Activated T-cell treated with anti-CD3 and anti-CD28 coated beads for 24 hours (primary cell): ENCODE measurements around the gene EIF2B5.
"Not testable (repeated sequence)": the region's sequence is repeated elsewhere in the genome, so short reads cannot be mapped to it uniquely, and the experiment has no call there.

Experiments
- DNase-seq: peaks from one replicate; pipeline ENCODE4 v3.0.0-alpha.2; 2020; ENCODE audit warnings: low read depth

The EIF2B5 gene

DNA sequence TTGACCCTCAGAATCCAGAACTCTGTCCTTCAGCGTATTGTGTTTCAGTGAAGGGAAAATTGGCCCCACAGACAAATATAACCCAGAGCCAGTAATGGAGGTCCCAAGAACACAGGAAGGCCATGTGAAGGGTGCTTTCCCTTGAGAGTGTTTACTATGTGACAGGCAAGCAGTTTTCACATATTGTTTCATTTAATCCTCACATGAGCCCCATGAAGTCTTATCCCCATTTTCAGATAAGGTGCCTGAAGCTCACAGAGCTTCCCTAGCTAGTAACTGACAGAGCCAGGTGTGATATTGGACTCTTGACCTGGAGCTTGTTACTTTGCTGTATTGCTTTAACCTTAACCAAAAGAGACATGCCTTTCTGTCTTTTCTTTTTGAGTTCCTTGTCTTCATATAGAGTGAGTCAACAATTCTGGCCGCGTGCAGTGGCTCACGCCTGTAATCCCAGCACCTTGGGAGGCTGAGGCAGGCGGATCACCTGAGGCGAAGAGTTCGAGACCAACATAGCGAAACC lies 10.7 kb downstream of the EIF2B5 start:
- DNase-seq = no peak

DNA sequence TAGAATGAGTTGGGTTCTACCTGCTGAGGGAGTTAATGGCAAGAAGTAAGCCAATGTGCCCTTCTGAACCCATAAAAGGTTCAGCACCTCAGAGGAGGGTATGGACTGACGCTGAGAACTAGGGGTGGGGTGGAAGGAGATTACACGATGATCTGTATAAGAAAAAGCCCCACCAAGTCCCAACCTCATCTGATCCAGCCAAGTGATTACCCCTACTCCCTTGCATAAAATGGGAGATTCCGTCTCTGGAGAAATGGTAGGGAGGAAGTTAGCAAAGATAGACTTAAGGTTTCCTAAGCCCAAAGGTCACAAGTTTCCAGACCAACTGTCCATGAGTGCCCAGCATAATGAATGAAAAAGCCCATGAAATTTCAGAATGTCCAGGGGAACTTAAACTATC lies 12.9 kb downstream of the EIF2B5 start:
- no peak for DNase-seq

DNA sequence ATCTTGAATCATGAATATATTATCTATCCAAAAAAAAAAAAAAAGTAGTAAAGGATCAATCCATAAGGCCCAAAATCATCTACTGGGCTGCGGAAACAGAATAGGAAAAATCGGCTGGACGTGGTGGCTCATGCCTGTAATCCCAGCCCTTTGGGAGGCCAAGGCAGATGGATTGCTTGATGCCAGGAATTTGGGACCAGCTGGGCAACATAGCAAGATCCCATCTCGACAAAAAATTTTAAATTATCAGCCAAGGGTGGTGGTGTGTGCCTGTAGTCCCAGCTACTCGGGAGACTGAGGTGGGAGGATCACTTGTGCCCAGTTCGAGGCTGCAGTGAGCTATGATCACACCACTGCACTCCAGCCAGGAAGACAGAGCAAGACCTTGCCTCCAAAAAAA lies 14.0 kb downstream of the EIF2B5 start:
- DNase-seq = no peak

- not testable (repeated sequence) for DNase-seq
Measured at GRCh38 chr3:184149770-184150169, 14.6 kb downstream of the EIF2B5 start.

DNA sequence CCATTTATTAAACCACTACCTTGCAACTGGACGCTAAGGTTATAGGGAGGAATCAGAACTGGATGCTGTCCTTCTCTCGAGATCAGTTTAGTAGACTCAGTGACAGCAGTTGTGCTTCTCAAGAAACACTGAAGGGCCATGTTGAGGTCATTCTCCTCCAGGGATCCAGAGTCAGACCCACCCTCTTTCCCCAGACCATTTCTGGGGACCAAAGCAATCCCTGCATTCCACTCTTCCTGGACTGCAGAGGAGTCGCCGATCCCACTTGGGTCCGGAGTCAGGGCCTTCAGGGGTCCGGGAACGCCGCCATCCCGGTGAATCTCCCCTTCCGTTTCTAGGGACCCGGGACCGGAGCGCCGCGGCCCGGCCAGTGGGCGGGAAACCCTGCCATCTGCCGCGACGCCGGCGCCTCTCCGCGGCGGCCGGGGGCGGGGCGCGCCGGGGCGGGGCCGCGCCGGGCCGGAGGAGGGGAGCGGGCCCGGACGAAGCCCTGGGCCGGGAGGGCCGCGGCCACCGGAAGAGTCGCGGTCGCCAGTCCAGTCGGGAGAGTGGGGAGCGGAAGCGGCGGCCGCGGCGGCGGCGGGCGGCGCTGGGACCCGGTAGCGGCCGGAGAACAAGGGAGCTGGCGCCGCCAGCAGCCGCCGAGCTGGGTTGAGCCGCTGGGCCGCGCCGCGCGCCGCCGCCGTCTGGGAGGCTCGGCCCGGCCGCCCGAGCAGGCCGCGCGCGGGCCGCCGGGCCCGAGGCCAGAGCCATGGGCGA lies 19.9 kb downstream of the EIF2B5 start, which contains the start of gene DVL3:
Gene DVL3, plus strand, starts transcription at position 493 of the 759 bp plus-strand sequence. Its CDS starts 259 bp downstream, at position 752.
- no peak for DNase-seq

DNA sequence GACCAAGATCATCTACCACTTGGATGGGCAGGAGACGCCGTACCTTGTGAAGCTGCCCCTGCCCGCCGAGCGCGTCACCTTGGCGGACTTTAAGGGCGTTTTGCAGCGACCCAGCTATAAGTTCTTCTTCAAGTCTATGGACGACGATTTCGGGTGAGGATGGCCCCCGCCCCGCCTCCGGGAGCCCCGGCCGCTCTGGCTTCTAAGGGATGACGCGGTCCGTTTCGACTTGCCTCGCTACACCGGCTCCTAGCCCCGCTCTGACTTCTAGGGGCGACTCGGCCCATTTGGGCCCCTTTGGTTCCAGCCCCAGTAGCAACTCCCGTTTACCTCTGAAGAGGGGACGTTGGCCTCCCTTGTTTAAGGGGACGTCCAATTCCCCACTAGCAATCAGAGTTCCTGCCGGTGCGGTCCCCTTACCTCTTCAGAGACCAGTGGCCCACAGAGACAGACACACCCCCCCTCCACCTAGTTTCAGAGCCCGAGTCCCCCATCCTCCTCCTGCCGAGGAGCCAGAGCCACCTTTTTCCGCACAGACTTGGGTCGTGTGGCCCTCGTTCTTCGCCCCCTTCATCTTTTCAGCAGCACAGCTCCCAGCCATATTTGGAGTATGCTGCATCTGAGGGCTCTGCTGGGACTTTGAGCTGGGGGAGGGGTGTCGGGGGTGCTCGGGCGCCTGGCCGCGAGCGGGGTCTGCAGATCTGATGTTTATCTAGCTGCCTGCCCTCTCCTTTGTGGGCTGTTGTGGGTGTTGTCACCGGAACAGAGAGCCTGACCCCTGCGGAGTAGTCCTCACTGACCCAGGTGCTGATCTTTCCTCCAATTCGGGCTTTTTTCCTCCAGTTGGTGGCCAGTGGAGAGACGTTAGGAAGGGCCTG lies 20.7 kb downstream of the EIF2B5 start:
- DNase-seq = peak; percentile 29

DNA sequence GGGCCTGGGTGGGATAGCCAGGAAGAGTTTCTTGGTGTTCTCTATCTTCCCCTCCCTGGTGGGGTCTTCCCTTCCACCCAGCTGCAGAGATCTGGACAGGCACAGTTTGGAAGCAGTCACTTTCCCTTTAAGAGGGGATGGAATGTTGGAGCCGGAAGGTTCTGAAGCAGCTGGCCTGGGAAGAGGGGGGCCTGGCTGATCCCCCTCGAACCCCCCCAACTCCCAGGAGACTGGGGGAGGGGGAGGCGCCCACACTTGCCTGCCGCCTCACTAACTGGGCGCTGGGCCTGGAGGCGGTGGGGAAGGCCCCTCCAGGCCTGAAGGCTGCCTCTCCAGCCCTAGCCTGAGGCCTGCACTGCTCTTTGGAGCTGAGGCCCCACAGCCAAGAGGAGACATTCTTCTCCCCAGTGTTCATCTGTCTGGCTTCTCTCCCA lies 21.4 kb downstream of the EIF2B5 start:
- DNase-seq = no peak

GRCh38 chr3:184157206-184157605 lies 22.0 kb downstream of the EIF2B5 start:
- no peak for DNase-seq

- no peak for DNase-seq
Measured at GRCh38 chr3:184158404-184158803, 23.2 kb downstream of the EIF2B5 start.

DNA sequence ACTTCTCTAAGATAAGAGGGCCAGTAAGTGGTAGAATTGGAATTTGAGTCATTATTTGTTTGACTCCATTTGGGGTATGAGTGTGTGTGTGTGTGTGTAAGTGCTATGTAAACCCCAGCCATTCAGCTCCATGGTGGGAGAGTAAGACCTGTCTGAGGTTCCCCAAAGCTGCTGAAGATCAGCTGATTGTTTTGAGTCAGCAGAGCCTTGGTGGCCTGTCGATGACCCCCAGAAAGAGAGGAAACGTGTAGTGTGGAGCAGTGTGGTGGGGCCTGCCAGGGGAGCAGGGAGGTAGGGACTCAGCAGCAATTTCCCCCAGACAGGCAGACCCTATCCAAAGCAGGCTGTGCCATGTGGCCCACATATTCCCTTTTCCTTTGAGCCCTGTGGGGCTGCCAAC lies 25.3 kb downstream of the EIF2B5 start:
- no peak for DNase-seq

DNA sequence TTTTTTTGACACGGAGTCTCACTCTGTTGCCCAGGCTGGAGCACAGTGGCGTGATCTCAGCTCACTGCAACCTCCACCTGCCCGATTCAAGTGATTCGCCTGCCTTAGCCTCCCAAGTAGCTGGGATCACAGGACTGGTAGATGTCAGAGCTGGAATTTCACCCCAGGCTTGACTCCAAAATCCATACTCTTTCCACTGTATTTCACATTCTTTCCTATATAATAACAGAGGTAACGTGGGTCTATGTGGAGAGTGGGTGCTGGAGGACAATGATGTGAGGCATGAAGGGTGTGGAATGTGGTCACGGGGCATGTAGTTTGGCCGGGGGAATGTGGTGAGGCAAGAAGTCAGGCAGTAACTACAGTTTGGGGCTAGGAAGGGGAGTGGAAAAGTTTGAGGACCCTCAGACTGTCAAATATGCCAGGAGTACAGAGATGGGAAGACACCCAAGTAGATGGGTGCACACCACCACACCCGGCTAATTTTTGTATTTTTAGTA lies 27.5 kb downstream of the EIF2B5 start:
- not testable (repeated sequence) for DNase-seq

DNA sequence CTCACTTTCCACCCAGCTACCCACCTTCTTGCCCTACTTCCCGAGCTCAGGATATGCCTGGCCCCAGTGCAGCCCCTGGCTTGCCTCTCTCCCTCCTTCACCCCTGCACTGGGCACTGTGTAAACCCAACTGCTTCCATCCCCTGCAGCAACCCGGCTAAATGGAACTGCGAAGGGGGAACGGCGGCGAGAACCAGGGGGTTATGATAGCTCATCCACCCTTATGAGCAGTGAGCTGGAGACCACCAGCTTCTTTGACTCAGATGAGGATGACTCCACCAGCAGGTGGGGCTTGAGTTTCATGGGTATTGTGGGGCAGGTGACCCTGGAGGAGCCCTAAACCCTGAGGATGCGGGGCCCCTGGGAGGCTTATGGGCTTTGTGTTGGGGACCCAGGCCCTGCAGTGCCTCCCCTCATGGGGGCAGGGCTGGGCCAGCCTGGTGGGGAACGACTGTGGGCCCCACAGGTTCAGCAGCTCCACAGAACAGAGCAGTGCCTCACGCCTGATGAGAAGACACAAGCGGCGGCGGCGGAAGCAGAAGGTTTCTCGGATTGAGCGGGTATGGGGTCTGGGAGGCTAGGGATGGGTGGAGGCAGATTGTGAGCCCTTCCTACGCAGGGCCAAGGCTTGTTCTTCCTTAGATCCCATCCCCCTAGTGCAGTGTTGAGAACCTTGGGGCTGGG lies 29.6 kb downstream of the EIF2B5 start:
- DNase-seq = no peak

- DNase-seq = no peak
Measured at GRCh38 chr3:184165543-184165942, 30.4 kb downstream of the EIF2B5 start.

- DNase-seq = no peak
Measured at GRCh38 chr3:184166671-184167070, 31.5 kb downstream of the EIF2B5 start.

DNA sequence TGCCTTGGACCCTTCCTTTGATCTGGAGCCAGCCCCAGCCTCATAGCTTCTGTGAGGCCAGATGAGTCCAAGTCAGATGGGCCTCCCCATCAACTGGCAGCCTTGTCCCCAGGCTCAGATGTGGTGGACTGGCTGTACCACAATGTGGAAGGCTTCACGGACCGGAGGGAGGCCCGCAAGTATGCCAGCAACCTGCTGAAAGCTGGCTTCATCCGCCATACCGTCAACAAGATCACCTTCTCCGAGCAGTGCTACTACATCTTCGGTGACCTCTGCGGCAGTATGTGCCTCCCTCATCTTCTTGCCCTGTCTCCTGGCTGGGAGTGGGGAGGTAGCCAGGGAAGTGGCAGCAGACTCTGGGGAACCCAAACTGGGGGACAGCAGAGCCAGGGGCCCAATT lies 32.6 kb downstream of the EIF2B5 start:
- DNase-seq = no peak

GRCh38 chr3:184168363-184169120 lies 33.4 kb downstream of the EIF2B5 start:
- no peak for DNase-seq

- no peak for DNase-seq
Measured at GRCh38 chr3:184169896-184170875, 35.0 kb downstream of the EIF2B5 start.

- no peak for DNase-seq
Measured at GRCh38 chr3:184171562-184171961, 36.4 kb downstream of the EIF2B5 start.

DNA sequence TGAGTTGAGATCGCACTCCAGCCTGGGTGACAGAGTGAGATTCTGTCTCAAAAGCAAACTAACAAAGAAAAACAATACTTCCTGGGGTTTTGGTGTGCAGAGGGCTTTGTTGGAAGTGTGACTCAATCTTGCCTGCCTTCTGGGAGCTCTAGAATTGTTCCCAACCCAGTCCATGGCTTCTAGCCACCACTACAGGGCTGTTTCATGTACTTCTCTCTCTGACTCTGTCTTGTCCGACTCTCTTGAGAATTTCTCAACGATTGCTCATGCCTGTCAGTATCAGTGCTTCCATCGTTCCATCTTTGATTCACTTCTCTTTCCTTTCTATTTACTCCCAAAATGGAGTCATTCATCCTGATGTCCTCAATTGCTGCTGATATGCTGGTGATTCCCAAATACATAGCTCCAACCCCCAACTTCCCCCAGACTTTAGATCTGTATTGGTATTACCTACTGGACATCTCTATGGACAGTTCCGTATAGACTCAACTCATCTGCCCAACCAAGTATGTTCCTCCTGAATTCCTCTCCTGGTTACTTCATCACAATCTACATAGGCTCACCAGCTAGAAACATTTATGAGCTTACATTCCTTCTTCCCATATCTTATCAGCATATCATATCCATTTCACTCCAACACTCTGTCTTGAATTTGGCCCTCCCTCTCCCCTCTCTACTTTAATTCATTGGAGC lies 37.7 kb downstream of the EIF2B5 start:
- DNase-seq = no peak

DNA sequence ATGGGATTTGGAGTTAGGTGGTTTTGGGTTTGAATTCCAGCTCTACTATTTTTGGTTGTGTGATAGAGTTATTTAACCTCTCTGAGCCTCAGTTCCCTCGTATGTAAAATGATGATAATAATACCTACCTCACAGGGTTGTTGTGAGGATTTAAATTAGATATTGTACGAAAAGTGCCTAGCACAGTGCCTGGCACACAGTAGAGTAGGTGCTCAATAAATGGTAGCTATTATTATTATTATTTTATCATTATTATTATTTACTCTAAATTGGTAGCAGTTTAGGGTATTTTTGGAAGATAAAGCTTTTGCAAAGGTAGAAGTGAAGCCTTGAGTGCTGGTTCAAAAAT lies 38.2 kb downstream of the EIF2B5 start:
- DNase-seq = no peak
